Uterus (tissue), 2 donors: ENCODE results near the gene PRKCE.

Experiments
- CTCF ChIP-seq, 4 experiments: fragments of 200-600 bp in 2 of 4; fragments of 450-650 bp in 2 of 4; sonication (generic) in 2 of 4; IDR thresholded peaks; one replicate each; pipeline ENCODE4 v1.5.1; 2016 to 2019; ENCODE audit warnings: antibody characterized with exemption in 4 of 4, mild to moderate bottlenecking in 2 of 4, moderate library complexity in 1 of 4
- POLR2A ChIP-seq, 2 donors: fragments of 450-650 bp; IDR thresholded peaks; one replicate each; pipeline ENCODE4 v1.6.1; 2016; ENCODE audit warnings: antibody characterized with exemption in 2 of 2, mild to moderate bottlenecking in 1 of 2, moderate library complexity in 1 of 2

DNA sequence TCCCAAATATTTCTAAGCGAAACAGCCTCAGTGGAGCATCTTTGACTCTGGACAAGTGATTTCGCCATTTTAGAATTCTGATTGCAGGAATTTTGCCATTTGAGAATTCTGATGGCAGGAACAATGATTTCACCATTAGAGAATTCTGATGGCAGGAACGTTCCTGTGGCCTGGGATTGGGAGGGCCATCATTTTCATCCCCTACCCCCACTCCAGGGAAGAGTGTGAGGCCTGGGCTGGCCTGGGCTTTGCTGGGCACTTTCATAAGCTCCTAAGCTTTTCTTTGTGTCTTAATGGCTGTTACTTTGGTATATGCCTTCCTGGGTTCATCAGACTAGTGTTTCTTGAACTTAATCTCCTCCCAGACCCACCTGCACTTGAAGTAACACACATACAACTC lies 516.4 kb downstream of the PRKCE start:
- TF ChIP-seq CTCF (IDR thresholded peaks at IDR 0.05) (no peak), POLR2A (IDR thresholded peaks at IDR 0.05) (no peak)
